Lower lobe of right lung (tissue), 2 donors: ENCODE measurements around the gene MRPL1. TPM values are rescaled to one million over a fixed set of nuclear protein-coding genes. Genes with fewer than 3 reads are reported as not detected.

Source experiments
- ATAC-seq, 2 donors: fragments of 200-7000 bp; cut with Tn5 transposase; one replicate each; pipeline ENCODE4 v1.9.1; 2020 to 2022; ENCODE audit warnings: mild to moderate bottlenecking in 2 of 2, moderate library complexity in 2 of 2
- DNase-seq: peaks from one replicate; pipeline ENCODE4 v3.0.0-alpha.2; 2020
- H3K27ac ChIP-seq: fragments of 200-600 bp; one replicate; pipeline ENCODE4 v1.8.0; 2022
- H3K27me3 ChIP-seq: fragments of 200-600 bp; one replicate; pipeline ENCODE4 v1.8.0; 2022; ENCODE audit warnings: low read depth
- H3K36me3 ChIP-seq: fragments of 200-600 bp; one replicate; pipeline ENCODE4 v1.8.0; 2022; ENCODE audit warnings: mild to moderate bottlenecking
- H3K4me1 ChIP-seq: fragments of 200-600 bp; one replicate; pipeline ENCODE4 v1.8.0; 2022
- H3K4me3 ChIP-seq: fragments of 200-600 bp; one replicate; pipeline ENCODE4 v1.8.0; 2022; ENCODE audit warnings: mild to moderate bottlenecking
- H3K9me3 ChIP-seq: fragments of 200-600 bp; one replicate; pipeline ENCODE4 v1.8.0; 2022
- CTCF ChIP-seq: fragments of 200-600 bp; IDR thresholded peaks from one replicate; pipeline ENCODE4 v1.8.0; 2022; ENCODE audit warnings: antibody characterized with exemption, mild to moderate bottlenecking
- intact Hi-C: fragments of 100-400 bp; cut with DNase I; formaldehyde crosslinking; loops from one replicate; pipeline ENCODE4 v1.11.0; 2022
- total RNA-seq: library from RNA; stranded (reverse); fragmentation: NEBNext Ultra II Directional; extraction: Animal tissue kit (Norgen Biotek cat#: 25700); gene quantifications from one replicate; pipeline ENCODE4 v1.2.1, GENCODE V29; 2021
- donor health status: DM: no; HTN: yes; CAD: no; lungs with severe emphysema.

MRPL1 gene
- total RNA-seq, 1 donor from 2014 or later: 25.8 TPM

- H3K4me1 ChIP-seq: peaks cover 15% of the 10 kb centered on the region
- H3K9me3 ChIP-seq: no peaks in the 10 kb centered on the region
- intact Hi-C loops: no loop called here
- H3K27ac ChIP-seq: no peak overlapping the region
- ATAC-seq: no peak
- no peaks in the 10 kb centered on the region for H3K27me3 ChIP-seq
- no peaks in the 10 kb centered on the region for H3K36me3 ChIP-seq
- DNase-seq: no peak
- no peak for TF ChIP-seq CTCF
- H3K4me3 ChIP-seq: no peak overlapping the region
Observed at GRCh38 chr4:77826275-77826674, 36.4 kb upstream of the MRPL1 start.

GRCh38 chr4:77827343-77827742 lies 35.3 kb upstream of the MRPL1 start:
- no peak overlapping the region for H3K4me3 ChIP-seq
- ATAC-seq (no peak), DNase-seq (no peak)
- H3K4me1 ChIP-seq: peaks cover 5% of the 10 kb centered on the region
- no peaks in the 10 kb centered on the region for H3K27me3 ChIP-seq
- intact Hi-C loops: no loop called here
- H3K9me3 ChIP-seq: no peaks in the 10 kb centered on the region
- TF ChIP-seq CTCF: no peak
- no peak overlapping the region for H3K27ac ChIP-seq
- H3K36me3 ChIP-seq: no peaks in the 10 kb centered on the region

- TF ChIP-seq CTCF: no peak
Observed at GRCh38 chr4:77833126-77833724, 29.4 kb upstream of the MRPL1 start.

GRCh38 chr4:77834403-77834802 lies 28.2 kb upstream of the MRPL1 start:
- Histone ChIP-seq H3K27ac (no peak overlapping the region), H3K36me3 (no peaks in the 10 kb centered on the region), H3K4me1 (no peaks in the 10 kb centered on the region), H3K4me3 (no peak overlapping the region), H3K27me3 (no peaks in the 10 kb centered on the region), H3K9me3 (no peaks in the 10 kb centered on the region)
- DNase-seq (no peak), ATAC-seq (no peak)
- TF ChIP-seq CTCF: no peak
- intact Hi-C loops: no loop called here

More at GRCh38 chr4:77833126-77833724, 29.4 kb upstream of the MRPL1 start:
- Histone ChIP-seq H3K27ac (no peak overlapping the region), H3K4me3 (no peak overlapping the region), H3K36me3 (no peaks in the 10 kb centered on the region), H3K9me3 (no peaks in the 10 kb centered on the region), H3K4me1 (no peaks in the 10 kb centered on the region), H3K27me3 (no peaks in the 10 kb centered on the region)
- ATAC-seq (no peak), DNase-seq (no peak)
- intact Hi-C loops: no loop called here

GRCh38 chr4:77843628-77844027 lies 19.0 kb upstream of the MRPL1 start:
- no peak for ATAC-seq

More at GRCh38 chr4:77843628-77844027, 19.0 kb upstream of the MRPL1 start:
- no peaks in the 10 kb centered on the region for H3K36me3 ChIP-seq
- H3K27ac ChIP-seq: no peak overlapping the region
- H3K27me3 ChIP-seq: no peaks in the 10 kb centered on the region
- H3K4me1 ChIP-seq: no peaks in the 10 kb centered on the region
- no peaks in the 10 kb centered on the region for H3K9me3 ChIP-seq
- no peak for DNase-seq
- no peak for TF ChIP-seq CTCF
- H3K4me3 ChIP-seq: no peak overlapping the region
- intact Hi-C loops: no loop called here
